ENCODE results near the gene PLCL1. TPM values are rescaled to one million over a fixed set of nuclear protein-coding genes. Genes with fewer than 3 reads are reported as not detected.

The PLCL1 gene
- total RNA-seq, 4 donors from 2014 or later: 6.6 to 10.8 (median 8.3) TPM

GRCh38 chr2:197997083-197997541 is 192.7 kb downstream of the PLCL1 start:
- TF ChIP-seq, protein P1, sequence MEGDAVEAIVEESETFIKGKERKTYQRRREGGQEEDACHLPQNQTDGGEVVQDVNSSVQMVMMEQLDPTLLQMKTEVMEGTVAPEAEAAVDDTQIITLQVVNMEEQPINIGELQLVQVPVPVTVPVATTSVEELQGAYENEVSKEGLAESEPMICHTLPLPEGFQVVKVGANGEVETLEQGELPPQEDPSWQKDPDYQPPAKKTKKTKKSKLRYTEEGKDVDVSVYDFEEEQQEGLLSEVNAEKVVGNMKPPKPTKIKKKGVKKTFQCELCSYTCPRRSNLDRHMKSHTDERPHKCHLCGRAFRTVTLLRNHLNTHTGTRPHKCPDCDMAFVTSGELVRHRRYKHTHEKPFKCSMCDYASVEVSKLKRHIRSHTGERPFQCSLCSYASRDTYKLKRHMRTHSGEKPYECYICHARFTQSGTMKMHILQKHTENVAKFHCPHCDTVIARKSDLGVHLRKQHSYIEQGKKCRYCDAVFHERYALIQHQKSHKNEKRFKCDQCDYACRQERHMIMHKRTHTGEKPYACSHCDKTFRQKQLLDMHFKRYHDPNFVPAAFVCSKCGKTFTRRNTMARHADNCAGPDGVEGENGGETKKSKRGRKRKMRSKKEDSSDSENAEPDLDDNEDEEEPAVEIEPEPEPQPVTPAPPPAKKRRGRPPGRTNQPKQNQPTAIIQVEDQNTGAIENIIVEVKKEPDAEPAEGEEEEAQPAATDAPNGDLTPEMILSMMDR (IDR thresholded peaks at IDR 0.05; ENCODE audit: low read depth): no peak

DNA sequence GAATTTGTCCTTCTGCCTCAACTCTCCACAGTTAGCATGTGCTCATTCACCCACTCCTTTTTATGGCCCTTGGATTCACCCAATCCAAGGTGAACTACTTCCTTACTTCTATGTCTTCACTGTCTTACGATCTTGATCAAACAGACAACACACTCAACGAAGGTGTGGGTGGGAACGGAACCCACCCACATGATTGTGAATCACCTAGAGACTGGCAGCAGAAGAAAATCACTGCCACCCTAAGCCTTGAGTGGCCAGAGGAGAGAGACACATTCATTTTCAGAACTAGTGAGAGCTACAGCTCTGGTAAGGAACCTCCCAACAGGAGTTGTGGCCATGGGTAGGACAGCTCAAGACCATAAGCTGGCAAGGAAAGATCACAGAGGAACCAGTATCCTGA is 194.3 kb downstream of the PLCL1 start:
- TF ChIP-seq, protein P1 (IDR thresholded peaks at IDR 0.05; ENCODE audit: low read depth): no peak

DNA sequence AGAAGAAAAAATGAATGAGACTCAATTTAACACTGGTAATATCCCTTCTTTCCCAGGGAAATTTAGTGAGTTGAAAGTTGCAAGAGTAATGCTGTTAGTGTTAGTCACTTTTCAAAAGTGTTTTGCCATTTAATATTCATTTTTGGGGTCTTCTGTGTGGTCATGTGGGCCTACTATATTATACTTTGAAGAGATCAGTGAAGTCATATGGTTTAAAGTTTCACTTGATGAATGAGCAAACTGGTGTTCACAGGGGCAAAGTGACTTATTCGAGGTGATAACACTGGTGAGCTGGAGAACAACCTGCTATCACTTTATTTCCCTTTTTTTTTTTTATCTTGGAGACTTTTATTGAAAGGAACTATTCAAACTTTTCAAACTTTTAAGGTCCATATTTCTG is 196.0 kb downstream of the PLCL1 start:
- TF ChIP-seq, protein P1 (IDR thresholded peaks at IDR 0.05; ENCODE audit: low read depth): no peak

- TF ChIP-seq, protein P1 (IDR thresholded peaks at IDR 0.05; ENCODE audit: low read depth): no peak
These were observed 199.8 kb downstream of the PLCL1 start for GRCh38 chr2:198004173-198004572.

GRCh38 chr2:198004921-198005829 is 200.8 kb downstream of the PLCL1 start:
- TF ChIP-seq, protein P1 (IDR thresholded peaks at IDR 0.05; ENCODE audit: low read depth): no peak

- TF ChIP-seq, protein P1 (IDR thresholded peaks at IDR 0.05; ENCODE audit: low read depth): no peak
These were observed 202.3 kb downstream of the PLCL1 start for GRCh38 chr2:198006733-198007132.

DNA sequence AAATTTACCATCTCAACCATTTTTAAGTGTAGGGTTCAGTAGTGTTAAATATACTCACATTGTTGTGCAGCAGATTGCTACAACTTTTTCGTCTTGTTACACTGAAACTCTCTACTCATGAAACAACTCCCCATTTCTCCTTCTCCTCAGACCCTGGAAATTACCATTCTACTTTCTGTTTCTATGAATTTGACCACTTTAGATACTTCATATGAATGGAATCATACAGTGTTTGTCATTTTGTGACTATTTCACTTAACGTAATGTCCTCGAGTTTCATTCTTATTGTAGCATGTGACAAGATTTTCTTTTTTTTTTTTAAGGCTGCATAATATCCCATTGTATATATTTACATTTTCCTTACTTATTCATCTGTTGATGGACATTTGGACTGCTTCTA is 203.8 kb downstream of the PLCL1 start:
- TF ChIP-seq, protein P1 (IDR thresholded peaks at IDR 0.05; ENCODE audit: low read depth): no peak
